ENCODE results near the gene GAS2L3.
"Not testable (repeated sequence)": the region's sequence is repeated elsewhere in the genome, so short reads cannot be mapped to it uniquely, and the experiment has no call there.

The GAS2L3 gene

DNA sequence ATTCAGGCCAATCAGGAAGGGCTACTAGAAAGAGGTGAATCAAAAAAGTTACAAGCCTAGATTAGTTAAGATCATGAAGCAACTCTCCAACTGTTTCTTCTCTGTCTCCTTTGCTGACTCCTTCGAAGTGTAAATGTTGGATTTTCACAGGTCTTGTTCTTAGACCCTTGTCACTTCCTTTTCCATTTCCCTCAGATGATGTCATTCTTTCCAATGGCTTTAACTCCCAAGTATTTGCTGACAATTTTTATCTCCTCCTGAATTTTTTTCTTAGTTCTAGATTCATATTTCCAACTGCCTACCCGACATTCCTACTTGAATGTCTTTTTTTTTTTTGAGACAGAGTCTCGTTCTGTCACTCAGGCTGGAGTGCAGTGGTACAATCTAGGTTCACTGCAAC is 10.8 kb downstream of the GAS2L3 start:
- DNase-seq (ENCODE audit: low read depth, low spot score): no peak
- Histone ChIP-seq H3K36me3 (ENCODE audit: insufficient read depth, low read length) (peaks cover 3% of the 10 kb centered on the region; the same call in 1 of the 2 replicates), H3K27ac (no peak overlapping the region), H3K9me3 (ENCODE audit: low read depth, low read length) (no peaks in the 10 kb centered on the region), H3K4me3 (no peak overlapping the region), H3K9ac (ENCODE audit: insufficient read length) (no peak overlapping the region)
- TF ChIP-seq EZH2 (IDR thresholded peaks at IDR 0.05) (no peak), POLR2AphosphoS5 (IDR thresholded peaks at IDR 0.05; ENCODE audit: borderline replicate concordance, low read depth, low read length) (no peak), FOXP2 (optimal IDR thresholded peaks at IDR 0.05; ENCODE audit: control extremely low read depth, extremely low read length, insufficient read depth) (no peak)

GRCh38 chr12:100591979-100592378 is 18.5 kb downstream of the GAS2L3 start:
- Histone ChIP-seq H3K27ac (no peak overlapping the region), H3K36me3 (ENCODE audit: insufficient read depth, low read length) (no peaks in the 10 kb centered on the region), H3K9ac (ENCODE audit: insufficient read length) (no peak overlapping the region), H3K4me3 (no peak overlapping the region), H3K9me3 (ENCODE audit: low read depth, low read length) (no peaks in the 10 kb centered on the region)
- TF ChIP-seq FOXP2 (optimal IDR thresholded peaks at IDR 0.05; ENCODE audit: control extremely low read depth, extremely low read length, insufficient read depth) (no peak), POLR2AphosphoS5 (IDR thresholded peaks at IDR 0.05; ENCODE audit: borderline replicate concordance, low read depth, low read length) (no peak)
- no peak for DNase-seq (ENCODE audit: low read depth, low spot score)

DNA sequence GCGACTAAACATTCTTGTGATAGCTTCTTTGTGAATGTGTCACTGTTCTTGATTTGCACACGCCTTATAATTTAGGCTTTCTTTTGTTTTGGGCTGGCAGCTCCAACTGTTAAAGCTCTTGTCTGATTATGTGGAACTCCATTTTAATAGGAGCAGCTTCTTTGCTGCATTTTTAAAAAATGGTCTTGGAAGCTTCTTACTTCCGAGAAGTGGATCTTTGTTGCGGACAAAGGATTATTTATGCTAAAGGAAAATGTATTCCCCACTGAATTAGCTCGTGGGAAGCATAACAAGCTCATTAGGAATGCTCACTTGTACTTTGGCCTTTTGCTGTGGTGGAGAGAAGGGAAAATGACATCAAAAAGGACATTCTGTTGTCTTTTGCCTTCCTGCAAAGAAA is 20.0 kb downstream of the GAS2L3 start:
- peak overlapping the region; percentile 66 for H3K9ac ChIP-seq (ENCODE audit: insufficient read length)

GRCh38 chr12:100601626-100602025 is 28.1 kb downstream of the GAS2L3 start:
- DNase-seq (ENCODE audit: low read depth, low spot score): no peak

More for the DNA sequence above, 20.0 kb downstream of the GAS2L3 start:
- no peaks in the 10 kb centered on the region for H3K36me3 ChIP-seq (ENCODE audit: insufficient read depth, low read length)
- DNase-seq (ENCODE audit: low read depth, low spot score): peak; percentile 30
- H3K27ac ChIP-seq: peak overlapping the region; percentile 86
- TF ChIP-seq POLR2AphosphoS5 (IDR thresholded peaks at IDR 0.05; ENCODE audit: borderline replicate concordance, low read depth, low read length) (no peak; the same call in 1 of the 2 replicates), EZH2 (IDR thresholded peaks at IDR 0.05) (no peak)
- no peaks in the 10 kb centered on the region for H3K9me3 ChIP-seq (ENCODE audit: low read depth, low read length)
- H3K4me3 ChIP-seq: peak overlapping the region; percentile 75

GRCh38 chr12:100602997-100603396 is 29.5 kb downstream of the GAS2L3 start:
- H3K27ac ChIP-seq; H3K36me3 ChIP-seq (ENCODE audit: insufficient read depth, low read length); H3K9me3 ChIP-seq (ENCODE audit: low read depth, low read length); H3K9ac ChIP-seq (ENCODE audit: insufficient read length); H3K4me3 ChIP-seq; DNase-seq (ENCODE audit: low read depth, low spot score): not testable (repeated sequence)

More at GRCh38 chr12:100601626-100602025, 28.1 kb downstream of the GAS2L3 start:
- Histone ChIP-seq H3K9ac (ENCODE audit: insufficient read length) (no peak overlapping the region), H3K36me3 (ENCODE audit: insufficient read depth, low read length) (peaks cover 6% of the 10 kb centered on the region; the same call in 1 of the 2 replicates), H3K9me3 (ENCODE audit: low read depth, low read length) (no peaks in the 10 kb centered on the region), H3K4me3 (no peak overlapping the region), H3K27ac (no peak overlapping the region)
- no peak for TF ChIP-seq FOXP2 (optimal IDR thresholded peaks at IDR 0.05; ENCODE audit: control extremely low read depth, extremely low read length, insufficient read depth)
- TF ChIP-seq EZH2 (IDR thresholded peaks at IDR 0.05): no peak
- no peak for TF ChIP-seq POLR2AphosphoS5 (IDR thresholded peaks at IDR 0.05; ENCODE audit: borderline replicate concordance, low read depth, low read length)

DNA sequence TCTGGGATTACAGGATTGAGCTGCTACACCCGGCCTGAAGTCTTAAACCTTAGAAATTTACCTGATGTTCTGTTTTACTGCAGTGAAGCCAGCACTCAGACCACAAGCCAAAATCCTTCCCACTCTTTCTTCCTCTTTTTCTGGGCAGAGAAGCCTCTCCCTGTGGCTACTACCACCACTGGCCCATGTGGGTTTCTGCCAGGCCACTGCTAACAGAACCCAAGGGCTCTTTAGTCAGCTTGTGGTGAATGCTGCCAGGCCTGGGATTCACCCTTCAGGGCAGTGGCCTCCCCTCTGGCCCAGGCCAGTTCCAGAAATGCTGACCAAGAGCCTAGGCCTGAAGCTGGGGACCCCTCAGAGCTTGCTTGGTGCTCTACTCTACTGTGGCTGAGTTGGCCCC is 35.3 kb downstream of the GAS2L3 start:
- H3K9me3 ChIP-seq (ENCODE audit: low read depth, low read length): no peaks in the 10 kb centered on the region
- H3K36me3 ChIP-seq (ENCODE audit: insufficient read depth, low read length): 0 out of 2 replicates have a peak, but pooled peaks cover 9% of the 10 kb centered on the region
- H3K4me3 ChIP-seq: no peak overlapping the region
- H3K27ac ChIP-seq: no peak overlapping the region
- TF ChIP-seq EZH2 (IDR thresholded peaks at IDR 0.05): no peak
- DNase-seq (ENCODE audit: low read depth, low spot score): no peak
- H3K9ac ChIP-seq (ENCODE audit: insufficient read length): no peak overlapping the region

GRCh38 chr12:100610666-100611430 is 37.4 kb downstream of the GAS2L3 start:
- TF ChIP-seq FOXP2 (optimal IDR thresholded peaks at IDR 0.05; ENCODE audit: control extremely low read depth, extremely low read length, insufficient read depth): no peak
- no peak for TF ChIP-seq POLR2AphosphoS5 (IDR thresholded peaks at IDR 0.05; ENCODE audit: borderline replicate concordance, low read depth, low read length)
- no peak for TF ChIP-seq EZH2 (IDR thresholded peaks at IDR 0.05)
- Histone ChIP-seq H3K4me3 (no peak overlapping the region), H3K9ac (ENCODE audit: insufficient read length) (no peak overlapping the region), H3K9me3 (ENCODE audit: low read depth, low read length) (no peaks in the 10 kb centered on the region), H3K27ac (no peak overlapping the region), H3K36me3 (ENCODE audit: insufficient read depth, low read length) (0 out of 2 replicates have a peak, but pooled peaks cover 9% of the 10 kb centered on the region)
- no peak for DNase-seq (ENCODE audit: low read depth, low spot score)

GRCh38 chr12:100612606-100613005 is 39.1 kb downstream of the GAS2L3 start:
- Histone ChIP-seq H3K27ac (no peak overlapping the region), H3K4me3 (no peak overlapping the region), H3K9me3 (ENCODE audit: low read depth, low read length) (no peaks in the 10 kb centered on the region), H3K9ac (ENCODE audit: insufficient read length) (no peak overlapping the region), H3K36me3 (ENCODE audit: insufficient read depth, low read length) (0 out of 2 replicates have a peak, but pooled peaks cover 9% of the 10 kb centered on the region)
- no peak for DNase-seq (ENCODE audit: low read depth, low spot score)
- no peak for TF ChIP-seq FOXP2 (optimal IDR thresholded peaks at IDR 0.05; ENCODE audit: control extremely low read depth, extremely low read length, insufficient read depth)
- TF ChIP-seq EZH2 (IDR thresholded peaks at IDR 0.05): no peak
- TF ChIP-seq POLR2AphosphoS5 (IDR thresholded peaks at IDR 0.05; ENCODE audit: borderline replicate concordance, low read depth, low read length): no peak

GRCh38 chr12:100624571-100624970 is 51.1 kb downstream of the GAS2L3 start:
- Histone ChIP-seq H3K4me3 (no peak overlapping the region), H3K36me3 (ENCODE audit: insufficient read depth, low read length) (no peaks in the 10 kb centered on the region; the same call in 1 of the 2 replicates), H3K27ac (no peak overlapping the region), H3K9ac (ENCODE audit: insufficient read length) (no peak overlapping the region), H3K9me3 (ENCODE audit: low read depth, low read length) (no peaks in the 10 kb centered on the region)
- TF ChIP-seq EZH2 (IDR thresholded peaks at IDR 0.05): no peak
- no peak for TF ChIP-seq FOXP2 (optimal IDR thresholded peaks at IDR 0.05; ENCODE audit: control extremely low read depth, extremely low read length, insufficient read depth)
- TF ChIP-seq POLR2AphosphoS5 (IDR thresholded peaks at IDR 0.05; ENCODE audit: borderline replicate concordance, low read depth, low read length): no peak
- DNase-seq (ENCODE audit: low read depth, low spot score): no peak
